ELR (cell line): ENCODE data around the gene ABHD8.

Experiments
- DNase-seq: peaks from one replicate; pipeline ENCODE4 v3.0.0-alpha.2; 2015; ENCODE audit warnings: low read depth

ABHD8 gene

GRCh38 chr19:17242431-17243208, 60.6 kb downstream of the ABHD8 start:
- no peak for DNase-seq
